HG03432 (cell line): ENCODE results near the gene TMEM150C.
"Not testable (repeated sequence)": the region's sequence is repeated elsewhere in the genome, so short reads cannot be mapped to it uniquely, and the experiment has no call there.

Source experiments
- ATAC-seq: cut with Tn5 transposase; IDR thresholded peaks from one replicate; pipeline ENCODE4 v1.9.1; 2021; ENCODE audit warnings: mild to moderate bottlenecking, moderate library complexity; ENCODE audit not compliant: unreplicated experiment

TMEM150C gene

GRCh38 chr4:82479562-82479961, 82.2 kb downstream of the TMEM150C start:
- no peak for ATAC-seq

- not testable (repeated sequence) for ATAC-seq
Measured at GRCh38 chr4:82477469-82477868, 84.3 kb downstream of the TMEM150C start.

- not testable (repeated sequence) for ATAC-seq
Measured at GRCh38 chr4:82475931-82476330, 85.9 kb downstream of the TMEM150C start.

- no peak for ATAC-seq
Measured at GRCh38 chr4:82473621-82474164, 88.1 kb downstream of the TMEM150C start.

GRCh38 chr4:82473080-82473479, 88.7 kb downstream of the TMEM150C start:
- ATAC-seq, result not testable (repeated sequence)

- no peak for ATAC-seq
Measured at GRCh38 chr4:82469791-82470345, 91.9 kb downstream of the TMEM150C start.

- ATAC-seq, result no peak
Measured at GRCh38 chr4:82467471-82467870, 94.3 kb downstream of the TMEM150C start.

- no peak for ATAC-seq
Measured at GRCh38 chr4:82463221-82463620, 98.6 kb downstream of the TMEM150C start.

- peak; percentile 84 for ATAC-seq
Measured at GRCh38 chr4:82462415-82462831, 99.4 kb downstream of the TMEM150C start.

GRCh38 chr4:82461710-82462109, 100.1 kb downstream of the TMEM150C start:
- ATAC-seq, result no peak

GRCh38 chr4:82458729-82459128, 103.1 kb downstream of the TMEM150C start:
- peak; percentile 57 for ATAC-seq

- ATAC-seq, result no peak
Measured at GRCh38 chr4:82457266-82457665, 104.5 kb downstream of the TMEM150C start.

GRCh38 chr4:82452026-82452425, 109.8 kb downstream of the TMEM150C start:
- no peak for ATAC-seq

- no peak for ATAC-seq
Measured at GRCh38 chr4:82450966-82451755, 110.6 kb downstream of the TMEM150C start.

- ATAC-seq, result no peak
Measured at GRCh38 chr4:82447886-82448285, 113.9 kb downstream of the TMEM150C start.

- no peak for ATAC-seq
Measured at GRCh38 chr4:82439088-82439487, 122.7 kb downstream of the TMEM150C start.

GRCh38 chr4:82437285-82438005, 124.3 kb downstream of the TMEM150C start:
- ATAC-seq, result no peak

- ATAC-seq, result no peak
Measured at GRCh38 chr4:82436780-82437179, 125.0 kb downstream of the TMEM150C start.

GRCh38 chr4:82436130-82436529, 125.7 kb downstream of the TMEM150C start:
- ATAC-seq, result no peak

- ATAC-seq, result no peak
Measured at GRCh38 chr4:82434949-82435348, 126.8 kb downstream of the TMEM150C start.

GRCh38 chr4:82433791-82434190, 128.0 kb downstream of the TMEM150C start:
- ATAC-seq, result no peak
